H9 (cell line): ENCODE results near the gene KIRREL3. TPM values are rescaled to one million over a fixed set of nuclear protein-coding genes. Genes with fewer than 3 reads are reported as not detected.

Experiments
- DNase-seq: peaks from one replicate; pipeline ENCODE4 v3.0.0-alpha.2; 2017
- H2AFZ ChIP-seq: one replicate; pipeline ENCODE4 v1.6.1; 2013; ENCODE audit warnings: mild to moderate bottlenecking, low read length, control low read depth, moderate library complexity
- H2AK5ac ChIP-seq: 2 replicates; pipeline ENCODE4 v1.6.1; 2013; ENCODE audit warnings: low read length, control low read depth, mixed read lengths; ENCODE audit not compliant: insufficient read length
- H2BK120ac ChIP-seq: one replicate; pipeline ENCODE4 v1.6.1; 2013; ENCODE audit warnings: low read depth, mild to moderate bottlenecking, low read length, control low read depth, inconsistent platforms; ENCODE audit not compliant: poor library complexity, severe bottlenecking
- H2BK12ac ChIP-seq: 2 replicates; pipeline ENCODE4 v1.6.1; 2013; ENCODE audit warnings: low read length, control low read depth, mixed read lengths, low read depth; ENCODE audit not compliant: insufficient read length
- H2BK15ac ChIP-seq: 2 replicates; pipeline ENCODE4 v1.6.1; 2013; ENCODE audit warnings: low read depth, low read length, control low read depth
- H2BK20ac ChIP-seq: one replicate; pipeline ENCODE4 v1.6.1; 2013; ENCODE audit warnings: low read depth, mild to moderate bottlenecking, low read length, control low read depth, inconsistent platforms; ENCODE audit not compliant: poor library complexity, severe bottlenecking
- H2BK5ac ChIP-seq: 2 replicates; pipeline ENCODE4 v1.6.1; 2013; ENCODE audit warnings: low read length, control low read depth, mixed read lengths; ENCODE audit not compliant: insufficient read length
- H3K14ac ChIP-seq: 2 replicates; pipeline ENCODE4 v1.6.1; 2013; ENCODE audit warnings: low read length, control low read depth; ENCODE audit not compliant: insufficient read depth
- H3K18ac ChIP-seq: 2 replicates; pipeline ENCODE4 v1.6.1; 2013; ENCODE audit warnings: low read depth, mild to moderate bottlenecking, mixed read lengths, low read length, control low read depth; ENCODE audit not compliant: insufficient read length
- H3K23ac ChIP-seq: 2 replicates; pipeline ENCODE4 v1.6.1; 2013; ENCODE audit warnings: low read length, control low read depth, mixed read lengths, low read depth; ENCODE audit not compliant: insufficient read length
- H3K23me2 ChIP-seq: 2 replicates; pipeline ENCODE4 v1.6.1; 2013; ENCODE audit warnings: low read depth, mild to moderate bottlenecking, mixed read lengths, low read length, control low read depth; ENCODE audit not compliant: insufficient read length, poor library complexity, severe bottlenecking
- H3K27ac ChIP-seq: 2 replicates; pipeline ENCODE4 v1.5.1; 2013; ENCODE audit warnings: low read length, control low read depth, mixed read lengths, low read depth; ENCODE audit not compliant: insufficient read length
- H3K27me3 ChIP-seq: 2 replicates; pipeline ENCODE4 v1.6.1; 2013; ENCODE audit warnings: low read length, control low read depth, inconsistent platforms; ENCODE audit not compliant: insufficient read depth
- H3K4ac ChIP-seq: 2 replicates; pipeline ENCODE4 v1.6.1; 2013; ENCODE audit warnings: low read depth, mild to moderate bottlenecking, control low read depth, inconsistent platforms, low read length, moderate library complexity
- H3K4me1 ChIP-seq: 2 replicates; pipeline ENCODE4 v1.6.1; 2013; ENCODE audit warnings: low read length, control low read depth, inconsistent platforms; ENCODE audit not compliant: insufficient read depth
- H3K4me2 ChIP-seq: 2 replicates; pipeline ENCODE4 v1.6.1; 2013; ENCODE audit warnings: low read length, control low read depth, mixed read lengths; ENCODE audit not compliant: insufficient read length, insufficient read depth
- H3K56ac ChIP-seq: 2 replicates; pipeline ENCODE4 v1.6.1; 2013; ENCODE audit warnings: low read depth, mild to moderate bottlenecking, mixed read lengths, low read length, control low read depth; ENCODE audit not compliant: insufficient read length
- H3K79me1 ChIP-seq: 2 replicates; pipeline ENCODE4 v1.6.1; 2013; ENCODE audit warnings: low read depth, mild to moderate bottlenecking, moderate library complexity, low read length, control low read depth, inconsistent platforms; ENCODE audit not compliant: insufficient read depth, poor library complexity, severe bottlenecking
- H3K79me2 ChIP-seq: 2 replicates; pipeline ENCODE4 v1.6.1; 2013; ENCODE audit warnings: low read length, control low read depth, inconsistent platforms; ENCODE audit not compliant: insufficient read depth
- H3K9ac ChIP-seq: 2 replicates; pipeline ENCODE4 v1.6.1; 2013; ENCODE audit warnings: low read length, control low read depth, mixed read lengths; ENCODE audit not compliant: insufficient read length; ENCODE audit errors: extremely low read depth
- H3K9me3 ChIP-seq: one replicate; pipeline ENCODE4 v1.6.1; 2013; ENCODE audit warnings: low read depth, low read length, inconsistent platforms; ENCODE audit not compliant: control insufficient read depth
- H3T11ph ChIP-seq: one replicate; pipeline ENCODE4 v1.6.1; 2013; ENCODE audit warnings: mild to moderate bottlenecking, low read length, control low read depth, inconsistent platforms
- H4K20me1 ChIP-seq: one replicate; pipeline ENCODE4 v1.6.1; 2013; ENCODE audit not compliant: control insufficient read depth, insufficient read length, insufficient read depth
- H4K5ac ChIP-seq: 2 replicates; pipeline ENCODE4 v1.6.1; 2013; ENCODE audit warnings: low read depth, mild to moderate bottlenecking, mixed read lengths, low read length, control low read depth; ENCODE audit not compliant: insufficient read length
- H4K8ac ChIP-seq: replicated peaks from 2 replicates; pipeline ENCODE4 v1.6.1; 2013; ENCODE audit warnings: low read length, control low read depth, mixed read lengths, low read depth; ENCODE audit not compliant: insufficient read length
- H4K91ac ChIP-seq: 2 replicates; pipeline ENCODE4 v1.6.1; 2013; ENCODE audit warnings: low read depth, mild to moderate bottlenecking, moderate library complexity, mixed read lengths, low read length, control low read depth; ENCODE audit not compliant: insufficient read length
- H3K27ac Mint-ChIP-seq, 3 experiments: 2 replicates in 2 of 3; 3 replicates in 1 of 3; pipeline ENCODE4 v1.8.0; 2020 to 2021; ENCODE audit warnings: mixed read lengths in 3 of 3, mild to moderate bottlenecking in 1 of 3, moderate library complexity in 1 of 3
- H3K27me3 Mint-ChIP-seq: 2 replicates; pipeline ENCODE4 v1.8.0; 2021; ENCODE audit warnings: low read depth, mild to moderate bottlenecking, moderate library complexity, mixed read lengths
- H3K36me3 Mint-ChIP-seq, 3 experiments: 2 replicates in 2 of 3; 3 replicates in 1 of 3; pipeline ENCODE4 v1.8.0; 2020 to 2021; ENCODE audit warnings: low read depth in 3 of 3, mixed read lengths in 3 of 3; ENCODE audit not compliant: insufficient read depth in 1 of 3
- H3K4me1 Mint-ChIP-seq, 2 experiments: 2 replicates each; pipeline ENCODE4 v1.8.0; 2020; ENCODE audit warnings: mixed read lengths in 2 of 2
- H3K4me3 Mint-ChIP-seq, 2 experiments: 2 replicates in 1 of 2; 3 replicates in 1 of 2; pipeline ENCODE4 v1.8.0; 2020 to 2021; ENCODE audit warnings: mild to moderate bottlenecking in 2 of 2, mixed read lengths in 2 of 2, moderate library complexity in 1 of 2
- H3K9me3 Mint-ChIP-seq, 2 experiments: 2 replicates in 1 of 2; 3 replicates in 1 of 2; pipeline ENCODE4 v1.8.0; 2020; ENCODE audit warnings: mild to moderate bottlenecking in 2 of 2, mixed read lengths in 2 of 2, moderate library complexity in 1 of 2
- WGBS: extraction: QIAGEN DNeasy Blood & Tissue Kit; methylation state at CpG from one replicate; pipeline ENCODE4 v1.1.7; 2013; ENCODE audit warnings: missing lambda C conversion rate, low lambda C conversion rate, mixed read lengths; ENCODE audit not compliant: insufficient read length; ENCODE audit errors: extremely low coverage; 5-methylcytosine and 5-hydroxymethylcytosine counted together
- total RNA-seq: library from RNA; stranded (reverse); gene quantifications from 2 replicates; pipeline ENCODE4 v1.2.1, GENCODE V29; 2021
- TF ChIP-seq, protein P1 (sequence below): fragments of 200-600 bp; sonication (generic); conservative IDR thresholded peaks from 3 replicates; pipeline ENCODE4 v1.8.0; 2021; ENCODE audit warnings: antibody characterized with exemption, mild to moderate bottlenecking

Gene KIRREL3
- total RNA-seq, 1 experiment from 2014 or later = 0.17 TPM

DNA sequence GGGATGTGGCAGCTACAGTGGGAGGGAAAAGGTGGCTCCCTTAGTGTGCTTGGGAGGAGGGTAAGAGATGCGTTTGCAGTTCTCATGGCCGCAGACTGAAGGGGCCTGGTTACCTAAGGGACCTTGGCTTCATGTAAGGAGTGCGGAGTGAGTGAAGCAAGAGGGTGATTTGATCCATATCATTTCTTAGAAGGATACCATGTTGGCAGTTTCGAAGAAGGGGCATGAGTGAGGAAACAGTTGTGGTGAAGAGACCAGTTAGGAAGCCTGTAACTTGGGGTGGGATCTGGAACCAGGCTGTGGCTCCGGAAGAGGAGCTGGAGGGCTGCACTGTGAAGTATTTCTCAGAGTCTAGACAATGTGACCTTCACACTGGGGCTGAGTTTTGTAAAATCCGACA is 600.1 kb downstream of the KIRREL3 start:
- H3K18ac ChIP-seq = no peak overlapping the region
- H3K27ac ChIP-seq = no peak overlapping the region
- Mint-ChIP-seq H3K9me3 (peaks cover 0 to 2% of the 10 kb centered on the region in 2 experiments; a peak in 1 of 5 replicates), H3K36me3 (peaks cover 0 to 6% (median 2%) of the 10 kb centered on the region in 3 experiments; a peak in 4 of 7 replicates), H3K4me1 (peaks cover 26 to 30% of the 10 kb centered on the region in 2 experiments), H3K27ac (peak overlapping the region in 1 of 3 experiments; percentile 22; a peak in 2 of 7 replicates), H3K4me3 (no peak overlapping the region), H3K27me3 (no peaks in the 10 kb centered on the region; the same call in 1 of the 2 replicates)
- no peaks in the 10 kb centered on the region for H3K79me2 ChIP-seq
- H2BK120ac ChIP-seq = no peak overlapping the region
- H4K5ac ChIP-seq = no peak overlapping the region
- no peak overlapping the region for H3K9ac ChIP-seq
- no peak overlapping the region for H3K4me2 ChIP-seq
- H2AFZ ChIP-seq = no peak overlapping the region
- no peak overlapping the region for H2BK20ac ChIP-seq
- H4K91ac ChIP-seq = no peak overlapping the region
- H3K56ac ChIP-seq = no peak overlapping the region
- no peak overlapping the region for H2BK5ac ChIP-seq
- DNase-seq = no peak
- H3K23ac ChIP-seq = no peak overlapping the region
- no peaks in the 10 kb centered on the region for H3K9me3 ChIP-seq
- H3K27me3 ChIP-seq = no peaks in the 10 kb centered on the region
- H3T11ph ChIP-seq = no peak overlapping the region
- no peak overlapping the region for H2BK15ac ChIP-seq
- H3K4me1 ChIP-seq = peaks cover 3% of the 10 kb centered on the region; the same call in 1 of the 2 replicates
- H3K79me1 ChIP-seq = no peaks in the 10 kb centered on the region
- H3K4ac ChIP-seq = no peak overlapping the region
- H4K20me1 ChIP-seq = no peaks in the 10 kb centered on the region
- WGBS = no CpG with 5 or more reads among the region's 6 CpGs
- no peak overlapping the region for H2AK5ac ChIP-seq
- H3K23me2 ChIP-seq = no peaks in the 10 kb centered on the region
- H2BK12ac ChIP-seq = no peak overlapping the region
- TF ChIP-seq, protein P1, sequence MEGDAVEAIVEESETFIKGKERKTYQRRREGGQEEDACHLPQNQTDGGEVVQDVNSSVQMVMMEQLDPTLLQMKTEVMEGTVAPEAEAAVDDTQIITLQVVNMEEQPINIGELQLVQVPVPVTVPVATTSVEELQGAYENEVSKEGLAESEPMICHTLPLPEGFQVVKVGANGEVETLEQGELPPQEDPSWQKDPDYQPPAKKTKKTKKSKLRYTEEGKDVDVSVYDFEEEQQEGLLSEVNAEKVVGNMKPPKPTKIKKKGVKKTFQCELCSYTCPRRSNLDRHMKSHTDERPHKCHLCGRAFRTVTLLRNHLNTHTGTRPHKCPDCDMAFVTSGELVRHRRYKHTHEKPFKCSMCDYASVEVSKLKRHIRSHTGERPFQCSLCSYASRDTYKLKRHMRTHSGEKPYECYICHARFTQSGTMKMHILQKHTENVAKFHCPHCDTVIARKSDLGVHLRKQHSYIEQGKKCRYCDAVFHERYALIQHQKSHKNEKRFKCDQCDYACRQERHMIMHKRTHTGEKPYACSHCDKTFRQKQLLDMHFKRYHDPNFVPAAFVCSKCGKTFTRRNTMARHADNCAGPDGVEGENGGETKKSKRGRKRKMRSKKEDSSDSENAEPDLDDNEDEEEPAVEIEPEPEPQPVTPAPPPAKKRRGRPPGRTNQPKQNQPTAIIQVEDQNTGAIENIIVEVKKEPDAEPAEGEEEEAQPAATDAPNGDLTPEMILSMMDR = no peak
- H4K8ac ChIP-seq = no peak overlapping the region
- no peak overlapping the region for H3K14ac ChIP-seq
